Gastrocnemius medialis (tissue), 4 donors: ENCODE results near the gene CDH23. TPM values are rescaled to one million over a fixed set of nuclear protein-coding genes. Genes with fewer than 3 reads are reported as not detected.

Experiments used
- ATAC-seq, 2 donors: fragments of 150-250 bp; one replicate each; pipeline ENCODE4 v1.9.1; 2016
- DNase-seq, 2 donors: peaks; one replicate each; pipeline ENCODE4 v3.0.0-alpha.2; 2019
- H3K27ac ChIP-seq, 4 donors: fragments of 200-600 bp; sonication (generic); 1 replicate in 1 of 4; 2 replicates in 3 of 4; pipeline ENCODE4 v1.5.1; 2016 to 2018; ENCODE audit warnings: mild to moderate bottlenecking in 2 of 4, moderate library complexity in 1 of 4
- H3K27me3 ChIP-seq, 3 donors: fragments of 200-600 bp; sonication (generic) in 2 of 3; 1 replicate in 1 of 3; 2 replicates in 2 of 3; pipeline versions ENCODE4 v1.5.1 to v1.6.0; 2016 to 2019; ENCODE audit warnings: mild to moderate bottlenecking in 1 of 3, moderate library complexity in 1 of 3
- H3K36me3 ChIP-seq, 2 donors: fragments of 200-600 bp; sonication (generic) in 1 of 2; one replicate each; pipeline ENCODE4 v1.5.1; 2017 to 2018
- H3K4me1 ChIP-seq, 2 donors: fragments of 200-600 bp; sonication (generic) in 1 of 2; one replicate each; pipeline ENCODE4 v1.5.1; 2016 to 2017; ENCODE audit warnings: mild to moderate bottlenecking in 2 of 2
- H3K4me3 ChIP-seq, 4 donors: fragments of 200-600 bp; sonication (generic) in 3 of 4; 1 replicate in 1 of 4; 2 replicates in 3 of 4; pipeline ENCODE4 v1.5.1; 2016 to 2019; ENCODE audit warnings: mild to moderate bottlenecking in 2 of 4
- H3K9me3 ChIP-seq, 3 donors: fragments of 200-600 bp; sonication (generic) in 2 of 3; 1 replicate in 1 of 3; 2 replicates in 2 of 3; pipeline ENCODE4 v1.5.1; 2016 to 2019
- POLR2A ChIP-seq, 2 donors: fragments of 450-650 bp; IDR thresholded peaks; one replicate each; pipeline ENCODE4 v1.6.1; 2017; ENCODE audit warnings: antibody characterized with exemption in 2 of 2, mild to moderate bottlenecking in 2 of 2, moderate library complexity in 2 of 2
- in situ Hi-C, 4 donors: fragments of 200-750 bp; cut with MboI; loops; one replicate each; pipeline versions ENCODE4 v1.15.0 to v1.8.0; 2017; ENCODE audit warnings: low sequenced_read_pairs in 4 of 4
- intact Hi-C: fragments of 100-400 bp; cut with DNase I; formaldehyde crosslinking; loops from one replicate; pipeline ENCODE4 v1.15.1; 2023; ENCODE audit warnings: low total_unique reads
- total RNA-seq, 4 donors: library from RNA; depleted of rRNA; stranded (reverse); fragments of >200 nt; gene quantifications; one replicate each; pipeline versions ENCODE4 v1.1.0 to v1.2.3, GENCODE V29; 2016
- TF ChIP-seq, protein P1 (sequence below), 5 experiments: fragments of 450-650 bp in 3 of 5; fragments of 200-600 bp in 2 of 5; sonication (generic) in 2 of 5; IDR thresholded peaks in 4 of 5; conservative IDR thresholded peaks in 1 of 5; 1 replicate in 4 of 5; 2 replicates in 1 of 5; pipeline ENCODE4 v1.5.1; 2016 to 2019; ENCODE audit warnings: antibody characterized with exemption in 5 of 5, mild to moderate bottlenecking in 3 of 5, moderate library complexity in 3 of 5

The CDH23 gene
- total RNA-seq, 4 donors from 2014 or later: 0.53 to 1.8 (median 1.2) TPM

DNA sequence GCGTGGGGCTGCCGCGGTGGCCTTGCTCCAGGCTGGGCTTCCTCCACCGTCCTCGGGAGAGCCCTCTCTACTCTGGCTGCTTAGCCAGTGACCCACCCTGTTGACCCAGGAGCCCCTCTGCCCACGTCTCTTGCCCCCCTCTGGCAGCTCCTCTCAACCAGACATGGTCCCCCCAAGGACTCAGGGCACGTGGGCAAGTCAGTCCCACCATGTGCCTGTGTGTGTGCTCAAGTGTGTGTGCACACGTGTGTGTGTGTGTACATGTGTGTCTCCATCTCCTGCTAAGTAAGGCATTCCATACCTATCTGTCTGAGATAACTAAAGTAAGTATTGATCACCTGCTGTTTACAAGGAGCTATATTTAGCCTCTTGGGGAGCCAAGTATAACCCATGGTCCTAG, 221.9 kb downstream of the CDH23 start:
- intact Hi-C loops: no loop called here
- DNase-seq: no peak
- Histone ChIP-seq H3K27me3 (no peaks in the 10 kb centered on the region), H3K36me3 (no peaks in the 10 kb centered on the region), H3K27ac (no peak overlapping the region), H3K4me1 (peaks cover 21 to 29% of the 10 kb centered on the region in 2 donors), H3K9me3 (no peaks in the 10 kb centered on the region), H3K4me3 (no peak overlapping the region)
- in situ Hi-C loops: no loop called here
- TF ChIP-seq POLR2A (IDR thresholded peaks at IDR 0.05): no peak
- TF ChIP-seq, protein P1, sequence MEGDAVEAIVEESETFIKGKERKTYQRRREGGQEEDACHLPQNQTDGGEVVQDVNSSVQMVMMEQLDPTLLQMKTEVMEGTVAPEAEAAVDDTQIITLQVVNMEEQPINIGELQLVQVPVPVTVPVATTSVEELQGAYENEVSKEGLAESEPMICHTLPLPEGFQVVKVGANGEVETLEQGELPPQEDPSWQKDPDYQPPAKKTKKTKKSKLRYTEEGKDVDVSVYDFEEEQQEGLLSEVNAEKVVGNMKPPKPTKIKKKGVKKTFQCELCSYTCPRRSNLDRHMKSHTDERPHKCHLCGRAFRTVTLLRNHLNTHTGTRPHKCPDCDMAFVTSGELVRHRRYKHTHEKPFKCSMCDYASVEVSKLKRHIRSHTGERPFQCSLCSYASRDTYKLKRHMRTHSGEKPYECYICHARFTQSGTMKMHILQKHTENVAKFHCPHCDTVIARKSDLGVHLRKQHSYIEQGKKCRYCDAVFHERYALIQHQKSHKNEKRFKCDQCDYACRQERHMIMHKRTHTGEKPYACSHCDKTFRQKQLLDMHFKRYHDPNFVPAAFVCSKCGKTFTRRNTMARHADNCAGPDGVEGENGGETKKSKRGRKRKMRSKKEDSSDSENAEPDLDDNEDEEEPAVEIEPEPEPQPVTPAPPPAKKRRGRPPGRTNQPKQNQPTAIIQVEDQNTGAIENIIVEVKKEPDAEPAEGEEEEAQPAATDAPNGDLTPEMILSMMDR (IDR thresholded peaks at IDR 0.05 in 4 of 5, conservative IDR thresholded peaks at IDR 0.05 in 1 of 5): no peak
- ATAC-seq: no peak

DNA sequence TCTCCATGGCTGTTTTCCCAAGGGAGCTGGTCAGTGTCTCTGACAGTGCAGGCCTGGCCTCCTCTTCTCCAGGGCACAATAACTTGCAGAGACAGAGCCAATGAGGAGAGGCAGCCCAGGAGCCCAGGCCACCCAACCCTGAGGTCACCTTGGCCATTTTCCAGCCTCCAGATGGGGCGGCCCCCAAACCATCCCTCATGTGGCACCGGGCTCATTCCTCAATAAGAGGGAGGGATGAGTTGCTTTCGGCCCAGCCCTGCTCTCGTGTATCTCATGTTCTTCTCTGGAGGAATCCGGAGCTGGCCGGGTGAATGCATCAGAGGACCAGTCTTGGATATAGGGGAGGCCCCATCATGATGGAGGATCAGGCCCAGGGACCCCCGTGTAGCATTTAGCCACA, 223.9 kb downstream of the CDH23 start:
- Histone ChIP-seq H3K27me3 (no peaks in the 10 kb centered on the region), H3K27ac (peak overlapping the region in 2 of 4 donors; percentile 27 to 35), H3K9me3 (no peaks in the 10 kb centered on the region), H3K4me3 (no peak overlapping the region), H3K36me3 (no peaks in the 10 kb centered on the region), H3K4me1 (peaks cover 11 to 22% of the 10 kb centered on the region in 2 donors)
- in situ Hi-C loops: no loop called here
- ATAC-seq (no peak), DNase-seq (no peak)
- TF ChIP-seq POLR2A (IDR thresholded peaks at IDR 0.05): no peak
- TF ChIP-seq, protein P1 (IDR thresholded peaks at IDR 0.05 in 4 of 5, conservative IDR thresholded peaks at IDR 0.05 in 1 of 5): no peak
- intact Hi-C loops: no loop called here

DNA sequence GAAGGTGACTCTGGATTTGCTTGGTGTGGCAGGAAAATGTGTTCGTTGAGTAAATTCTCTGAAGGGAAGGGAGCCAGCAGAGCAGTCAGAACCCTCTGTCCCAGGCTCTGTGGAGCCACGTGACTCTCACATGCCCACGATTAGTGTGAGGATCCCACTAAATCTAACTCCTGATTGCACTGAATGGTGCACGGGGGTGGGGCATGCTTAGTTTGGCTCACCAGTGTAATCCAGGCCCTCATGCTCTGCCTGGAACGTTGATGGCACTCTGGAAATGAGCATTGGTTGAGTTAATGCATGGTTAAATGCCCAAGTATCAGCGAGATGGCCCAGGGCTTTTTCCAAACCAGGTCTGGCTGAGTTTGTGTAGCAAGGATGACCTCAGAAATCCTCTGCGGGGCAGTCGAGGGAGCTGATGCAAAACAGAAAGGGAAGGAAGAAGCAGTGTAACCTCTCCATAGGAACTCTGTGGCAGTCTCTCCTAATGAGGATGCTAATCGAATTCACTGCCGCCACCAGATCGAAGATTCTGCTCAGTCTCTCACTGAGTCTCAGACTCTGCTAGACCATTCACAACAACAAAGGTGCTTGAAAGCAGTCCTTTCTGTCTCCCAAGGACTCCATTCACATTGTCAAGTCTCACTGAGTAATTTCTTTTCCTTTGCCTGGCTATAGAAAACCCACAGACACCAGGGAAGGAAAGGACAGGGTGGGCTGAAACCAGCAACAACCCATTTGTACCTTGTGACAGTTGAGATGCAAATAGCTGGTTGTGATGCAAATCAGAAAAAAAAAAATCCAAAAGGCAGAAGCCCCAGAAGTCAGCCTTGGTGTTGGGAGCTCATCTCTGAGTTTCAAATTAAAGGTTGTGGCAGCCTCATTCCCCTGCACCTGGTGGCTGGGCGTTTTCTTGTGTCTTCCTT, 224.8 kb downstream of the CDH23 start:
- H3K36me3 ChIP-seq: no peaks in the 10 kb centered on the region
- peak; percentile 59 to 72 for ATAC-seq
- peak; percentile 48 to 65 for DNase-seq
- H3K27me3 ChIP-seq: no peaks in the 10 kb centered on the region
- no peak overlapping the region for H3K4me3 ChIP-seq
- H3K9me3 ChIP-seq: no peaks in the 10 kb centered on the region
- intact Hi-C loops: no loop called here
- H3K27ac ChIP-seq: peak overlapping the region in 2 of 4 donors; percentile 16 to 37
- H3K4me1 ChIP-seq: peaks cover 11 to 22% of the 10 kb centered on the region in 2 donors
- TF ChIP-seq, protein P1 (IDR thresholded peaks at IDR 0.05 in 4 of 5, conservative IDR thresholded peaks at IDR 0.05 in 1 of 5): no peak
- no peak for TF ChIP-seq POLR2A (IDR thresholded peaks at IDR 0.05)
- in situ Hi-C loops: no loop called here

DNA sequence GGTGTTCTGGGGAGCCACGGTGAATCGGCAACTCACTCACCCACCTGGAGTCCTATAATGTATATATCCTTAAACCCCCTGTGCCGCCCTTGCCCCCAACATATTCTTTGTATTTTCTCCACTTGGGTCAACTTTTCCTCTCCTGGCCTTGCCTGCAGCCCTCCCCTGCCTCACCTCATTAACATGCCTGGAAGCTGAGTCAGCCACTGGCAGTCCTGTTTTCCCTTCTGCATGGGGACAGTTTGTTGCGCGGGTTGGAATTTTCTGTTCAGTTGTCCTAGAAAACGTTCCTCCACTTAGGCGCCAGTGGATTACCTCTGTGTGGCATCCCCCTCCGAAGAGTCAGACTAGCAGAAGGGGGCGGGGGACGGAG, 225.4 kb downstream of the CDH23 start:
- Histone ChIP-seq H3K9me3 (no peaks in the 10 kb centered on the region), H3K27ac (peak overlapping the region in 1 of 4 donors; percentile 27), H3K4me1 (peaks cover 11 to 22% of the 10 kb centered on the region in 2 donors), H3K27me3 (no peaks in the 10 kb centered on the region), H3K4me3 (no peak overlapping the region), H3K36me3 (no peaks in the 10 kb centered on the region)
- in situ Hi-C loops (no loop called here), intact Hi-C loops (no loop called here)
- DNase-seq (peak in 1 of 2 donors; percentile 45), ATAC-seq (peak; percentile 60 to 67)
- TF ChIP-seq POLR2A (IDR thresholded peaks at IDR 0.05): no peak
- TF ChIP-seq, protein P1 (IDR thresholded peaks at IDR 0.05 in 4 of 5, conservative IDR thresholded peaks at IDR 0.05 in 1 of 5): no peak
